ENCODE results near the gene FNBP1L. TPM values are rescaled to one million over a fixed set of nuclear protein-coding genes. Genes with fewer than 3 reads are reported as not detected.

Gene FNBP1L
- total RNA-seq, 1 donor from 2014 or later: 57.8 TPM

GRCh38 chr1:93574991-93575390 is 127.1 kb downstream of the FNBP1L start:
- DNase-seq (ENCODE audit: low read depth) (no peak), FAIRE-seq (no peak)
- Histone ChIP-seq H2AFZ (ENCODE audit: low read depth, low read length) (no peak overlapping the region), H3K9ac (ENCODE audit: low read length) (no peak overlapping the region), H4K20me1 (ENCODE audit: insufficient read depth, low read length) (peaks cover 44% of the 10 kb centered on the region), H3K4me1 (ENCODE audit: insufficient read depth, low read length) (peaks cover 17% of the 10 kb centered on the region), H3K9me3 (ENCODE audit: insufficient read depth, low read depth, low read length) (no peaks in the 10 kb centered on the region), H3K4me3 (ENCODE audit: insufficient read depth, low read depth, low read length) (no peak overlapping the region), H3K36me3 (ENCODE audit: insufficient read depth, low read length) (peaks cover 59% of the 10 kb centered on the region), H3K27me3 (ENCODE audit: insufficient read depth, low read length) (no peaks in the 10 kb centered on the region), H3K27ac (ENCODE audit: low read depth, low read length) (no peak overlapping the region), H3K4me2 (ENCODE audit: low read length) (no peak overlapping the region), H3K79me2 (ENCODE audit: insufficient read depth, low read length) (peaks cover 50% of the 10 kb centered on the region)
- Mint-ChIP-seq H3K36me3 (ENCODE audit: low read depth, unreplicated experiment) (peaks cover 34% of the 10 kb centered on the region), H3K4me1 (ENCODE audit: low read depth, unreplicated experiment) (peaks cover 31% of the 10 kb centered on the region), H3K4me3 (ENCODE audit: unreplicated experiment) (no peak overlapping the region), H3K27me3 (ENCODE audit: low read depth, unreplicated experiment) (no peaks in the 10 kb centered on the region), H3K9me3 (ENCODE audit: unreplicated experiment) (no peaks in the 10 kb centered on the region), H3K27ac (ENCODE audit: unreplicated experiment) (peak overlapping the region; percentile 50)
- no peak for TF ChIP-seq CTCF (IDR thresholded peaks at IDR 0.05; ENCODE audit: insufficient read depth, low read depth, low read length)
- no peak for TF ChIP-seq EZH2 (IDR thresholded peaks at IDR 0.05; ENCODE audit: insufficient read depth, low read length)

GRCh38 chr1:93575621-93576284 is 127.8 kb downstream of the FNBP1L start:
- FAIRE-seq: no peak
- Histone ChIP-seq H4K20me1 (ENCODE audit: insufficient read depth, low read length) (peaks cover 52% of the 10 kb centered on the region), H3K9me3 (ENCODE audit: insufficient read depth, low read depth, low read length) (no peaks in the 10 kb centered on the region), H3K4me2 (ENCODE audit: low read length) (no peak overlapping the region), H3K4me1 (ENCODE audit: insufficient read depth, low read length) (peaks cover 21% of the 10 kb centered on the region), H3K9ac (ENCODE audit: low read length) (peak overlapping the region; percentile 23), H3K27me3 (ENCODE audit: insufficient read depth, low read length) (no peaks in the 10 kb centered on the region), H3K36me3 (ENCODE audit: insufficient read depth, low read length) (peaks cover 52% of the 10 kb centered on the region), H3K27ac (ENCODE audit: low read depth, low read length) (peak overlapping the region; percentile 17), H3K4me3 (ENCODE audit: insufficient read depth, low read depth, low read length) (no peak overlapping the region), H3K79me2 (ENCODE audit: insufficient read depth, low read length) (peaks cover 47% of the 10 kb centered on the region), H2AFZ (ENCODE audit: low read depth, low read length) (no peak overlapping the region)
- DNase-seq (ENCODE audit: low read depth): no peak
- peaks cover 33% of the 10 kb centered on the region for H3K36me3 Mint-ChIP-seq (ENCODE audit: low read depth, unreplicated experiment)
- no peaks in the 10 kb centered on the region for H3K27me3 Mint-ChIP-seq (ENCODE audit: low read depth, unreplicated experiment)
- no peak overlapping the region for H3K4me3 Mint-ChIP-seq (ENCODE audit: unreplicated experiment)
- H3K4me1 Mint-ChIP-seq (ENCODE audit: low read depth, unreplicated experiment): peaks cover 35% of the 10 kb centered on the region
- H3K27ac Mint-ChIP-seq (ENCODE audit: unreplicated experiment): peak overlapping the region; percentile 50
- TF ChIP-seq EZH2 (IDR thresholded peaks at IDR 0.05; ENCODE audit: insufficient read depth, low read length): no peak
- TF ChIP-seq CTCF (IDR thresholded peaks at IDR 0.05; ENCODE audit: insufficient read depth, low read depth, low read length): no peak
- H3K9me3 Mint-ChIP-seq (ENCODE audit: unreplicated experiment): no peaks in the 10 kb centered on the region

- peak overlapping the region; percentile 23 for H3K9ac ChIP-seq (ENCODE audit: low read length)
- peaks cover 53% of the 10 kb centered on the region for H3K36me3 ChIP-seq (ENCODE audit: insufficient read depth, low read length)
- H3K27ac ChIP-seq (ENCODE audit: low read depth, low read length): no peak overlapping the region
- peaks cover 47% of the 10 kb centered on the region for H3K79me2 ChIP-seq (ENCODE audit: insufficient read depth, low read length)
- no peak overlapping the region for H3K4me3 Mint-ChIP-seq (ENCODE audit: unreplicated experiment)
- no peak for DNase-seq (ENCODE audit: low read depth)
- H3K4me1 ChIP-seq (ENCODE audit: insufficient read depth, low read length): peaks cover 21% of the 10 kb centered on the region
- H3K4me3 ChIP-seq (ENCODE audit: insufficient read depth, low read depth, low read length): no peak overlapping the region
- TF ChIP-seq EZH2 (IDR thresholded peaks at IDR 0.05; ENCODE audit: insufficient read depth, low read length) (no peak), CTCF (IDR thresholded peaks at IDR 0.05; ENCODE audit: insufficient read depth, low read depth, low read length) (no peak)
- H3K9me3 ChIP-seq (ENCODE audit: insufficient read depth, low read depth, low read length): no peaks in the 10 kb centered on the region
- H3K4me1 Mint-ChIP-seq (ENCODE audit: low read depth, unreplicated experiment): peaks cover 35% of the 10 kb centered on the region
- peaks cover 33% of the 10 kb centered on the region for H3K36me3 Mint-ChIP-seq (ENCODE audit: low read depth, unreplicated experiment)
- no peak overlapping the region for H3K27ac Mint-ChIP-seq (ENCODE audit: unreplicated experiment)
- H3K9me3 Mint-ChIP-seq (ENCODE audit: unreplicated experiment): no peaks in the 10 kb centered on the region
- H3K27me3 Mint-ChIP-seq (ENCODE audit: low read depth, unreplicated experiment): no peaks in the 10 kb centered on the region
- no peak overlapping the region for H2AFZ ChIP-seq (ENCODE audit: low read depth, low read length)
- peaks cover 55% of the 10 kb centered on the region for H4K20me1 ChIP-seq (ENCODE audit: insufficient read depth, low read length)
- no peak overlapping the region for H3K4me2 ChIP-seq (ENCODE audit: low read length)
- no peak for FAIRE-seq
- H3K27me3 ChIP-seq (ENCODE audit: insufficient read depth, low read length): no peaks in the 10 kb centered on the region
Measured at GRCh38 chr1:93576346-93576745, 128.4 kb downstream of the FNBP1L start.

All from astrocyte (in vitro differentiated cells and primary cell).